Measurements from ENCODE around the gene SARS1. TPM values are rescaled to one million over a fixed set of nuclear protein-coding genes. Genes with fewer than 3 reads are reported as not detected.
A peak's percentile ranks its signal among the peaks of the same experiment; 100 is the strongest.
"Not testable (repeated sequence)": the region's sequence is repeated elsewhere in the genome, so short reads cannot be mapped to it uniquely, and the experiment has no call there.

The SARS1 gene
- total RNA-seq, 2 experiments from 2014 or later: 193 to 195 TPM

GRCh38 chr1:109282952-109283747 is 69.4 kb downstream of the SARS1 start, which contains the start of gene PSRC1:
TSS of gene PSRC1 (minus strand) at chr1:109283145.
- POLR2A ChIA-PET: interaction anchor here (0.7 to 2.9 kb wide), 15 partner anchors 9 to 266 kb away, joined by 3 to 27 read pairs (median 5); partner anchors contain the start of genes GNAI3, PSMA5, SARS1 and SORT1
- peak within 1 kb of the TSS; percentile 99 for H3K4me3 Mint-ChIP-seq
- CTCF ChIA-PET: interaction anchor here (0.6 to 3.0 kb wide), 15 partner anchors 10 to 357 kb away, joined by 3 to 31 read pairs (median 4); partner anchors contain the start of gene SORT1
- H3K27ac Mint-ChIP-seq: peak within 1 kb of the TSS; percentile 85
- H3K4me1 Mint-ChIP-seq: peaks cover 33% of the 10 kb centered on the region
- DNase-seq: peak; percentile 92
- H3K36me3 Mint-ChIP-seq (ENCODE audit: low read depth): peaks cover 24% of the 10 kb centered on the region
- H3K27me3 Mint-ChIP-seq: peaks cover 3% of the 10 kb centered on the region
- H3K9me3 Mint-ChIP-seq: no peaks in the 10 kb centered on the region

- peaks cover 31% of the 10 kb centered on the region for H3K4me1 Mint-ChIP-seq
These were observed 70.3 kb downstream of the SARS1 start for GRCh38 chr1:109283748-109284600.

GRCh38 chr1:109286762-109287161 is 73.0 kb downstream of the SARS1 start:
- CTCF ChIA-PET: interaction anchor here (0.7 kb wide), 1 partner anchor 87 kb away, joined by 5 read pairs; no protein-coding TSS in a partner anchor
- H3K4me1 Mint-ChIP-seq: peaks cover 23% of the 10 kb centered on the region
- H3K4me3 Mint-ChIP-seq; POLR2A ChIA-PET; H3K36me3 Mint-ChIP-seq (ENCODE audit: low read depth); H3K9me3 Mint-ChIP-seq; H3K27ac Mint-ChIP-seq; DNase-seq: not testable (repeated sequence)
- H3K27me3 Mint-ChIP-seq: peaks cover 12% of the 10 kb centered on the region

More at GRCh38 chr1:109283748-109284600, 70.3 kb downstream of the SARS1 start:
- H3K27ac Mint-ChIP-seq: peak overlapping the region; percentile 85
- DNase-seq: no peak
- peaks cover 8% of the 10 kb centered on the region for H3K27me3 Mint-ChIP-seq
- H3K36me3 Mint-ChIP-seq (ENCODE audit: low read depth): peaks cover 22% of the 10 kb centered on the region
- no peaks in the 10 kb centered on the region for H3K9me3 Mint-ChIP-seq
- CTCF ChIA-PET: interaction anchor here (1.1 to 3.0 kb wide), 5 partner anchors 16 to 249 kb away, joined by 3 to 31 read pairs (median 3); partner anchors contain the start of gene SORT1
- H3K4me3 Mint-ChIP-seq: peak overlapping the region; percentile 99
- POLR2A ChIA-PET: interaction anchor here (1.1 to 2.9 kb wide), 9 partner anchors 9 to 265 kb away, joined by 3 to 27 read pairs (median 7); partner anchors contain the start of genes GNAI3, PSMA5, SARS1 and SORT1

Other genes with a start within 250 kb of the SARS1 start
- 10 to 100 TPM; 10.6 to 10.9 TPM for gene WDR47, start 171.8 kb upstream of the SARS1 start, total RNA-seq
- gene TAF13, start 137.9 kb upstream of the SARS1 start, total RNA-seq: 10 to 100 TPM; 25.2 to 26.5 TPM
- 10 to 100 TPM; 29.6 to 31.8 TPM for gene TMEM167B, start 123.2 kb upstream of the SARS1 start, total RNA-seq
- gene ELAPOR1, start 99.8 kb upstream of the SARS1 start, total RNA-seq: 1 to 10 TPM; 4.1 to 5.0 TPM
- 1 to 10 TPM; 2.0 to 2.2 TPM for gene CELSR2, start 35.6 kb downstream of the SARS1 start, total RNA-seq
- gene PSRC1, start 69.2 kb downstream of the SARS1 start, total RNA-seq: 10 to 100 TPM; 27.0 to 28.7 TPM
- not detected for gene MYBPHL, start 93.1 kb downstream of the SARS1 start, total RNA-seq
- gene SORT1, start 184.0 kb downstream of the SARS1 start, total RNA-seq: 1 to 10 TPM; 3.2 to 4.5 TPM
- gene PSMA5, start 212.5 kb downstream of the SARS1 start, total RNA-seq: 100 to 1,000 TPM; 170 to 189 TPM